Endometrium (tissue), 2 donors: Measurements from ENCODE around the gene CTSZ.
"Not testable (repeated sequence)": the region's sequence is repeated elsewhere in the genome, so short reads cannot be mapped to it uniquely, and the experiment has no call there.

Experiments
- FAIRE-seq: peaks from 2 replicates; lab custom pipeline; 2012; peaks lifted over from hg19 to GRCh38; lab: Jason Lieb, UNC
- donor health status: control.
- donor health status: control.

The CTSZ gene

DNA sequence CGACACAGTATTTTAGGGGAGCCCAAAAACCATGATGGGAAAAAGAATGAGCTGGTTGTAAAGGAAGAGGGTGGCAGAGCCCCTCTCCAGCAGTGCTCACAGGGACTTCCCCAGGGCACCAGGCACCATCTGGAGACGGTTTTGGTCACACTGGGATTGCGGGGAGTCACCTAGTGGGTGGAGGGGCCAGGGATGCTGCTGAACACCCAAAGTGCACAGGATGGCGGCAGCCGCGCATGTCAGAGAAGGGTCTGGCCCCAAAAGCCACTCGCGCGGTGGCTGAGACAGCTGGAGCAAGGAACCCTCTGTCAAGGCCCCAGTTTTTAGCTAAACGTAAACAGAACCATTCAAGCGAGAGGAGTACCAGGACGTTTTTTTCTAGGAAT, 10.8 kb downstream of the CTSZ start:
- FAIRE-seq: no peak

DNA sequence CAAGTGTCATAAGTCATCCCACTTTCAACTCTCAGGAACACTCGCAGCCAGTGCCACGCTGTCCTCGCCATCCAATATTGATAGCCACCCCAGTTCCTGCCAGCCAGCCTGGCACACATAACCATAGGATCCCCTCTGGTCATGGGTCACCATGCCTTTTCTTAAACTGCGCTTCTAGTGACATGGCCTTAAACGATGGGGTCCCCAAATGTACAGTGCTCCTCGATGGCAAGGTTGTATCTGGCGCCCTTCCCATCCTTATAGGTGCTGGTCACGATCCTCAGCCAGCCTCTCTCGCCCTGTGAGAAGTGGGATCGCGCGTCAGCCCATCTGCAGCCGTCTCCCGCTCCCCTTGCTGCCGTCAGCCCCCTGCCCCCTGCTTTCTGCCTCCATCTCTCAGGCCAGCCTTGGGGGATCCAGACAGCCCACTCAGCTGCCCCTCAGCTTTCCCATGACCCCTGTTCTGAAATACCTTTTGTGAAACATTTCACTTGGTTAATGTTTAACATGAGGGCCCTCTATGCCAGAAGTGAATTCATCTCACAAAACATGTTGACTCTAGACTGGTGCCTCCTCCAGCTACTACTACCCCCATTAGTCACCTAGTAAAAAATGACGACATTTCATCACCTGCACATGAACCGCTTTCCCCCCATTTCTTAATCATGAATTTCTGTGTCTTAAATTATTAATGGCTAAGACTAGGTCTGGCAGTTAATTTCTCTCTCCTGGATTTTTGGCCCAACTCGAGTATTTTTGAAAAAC, 11.4 kb downstream of the CTSZ start:
- no peak for FAIRE-seq

DNA sequence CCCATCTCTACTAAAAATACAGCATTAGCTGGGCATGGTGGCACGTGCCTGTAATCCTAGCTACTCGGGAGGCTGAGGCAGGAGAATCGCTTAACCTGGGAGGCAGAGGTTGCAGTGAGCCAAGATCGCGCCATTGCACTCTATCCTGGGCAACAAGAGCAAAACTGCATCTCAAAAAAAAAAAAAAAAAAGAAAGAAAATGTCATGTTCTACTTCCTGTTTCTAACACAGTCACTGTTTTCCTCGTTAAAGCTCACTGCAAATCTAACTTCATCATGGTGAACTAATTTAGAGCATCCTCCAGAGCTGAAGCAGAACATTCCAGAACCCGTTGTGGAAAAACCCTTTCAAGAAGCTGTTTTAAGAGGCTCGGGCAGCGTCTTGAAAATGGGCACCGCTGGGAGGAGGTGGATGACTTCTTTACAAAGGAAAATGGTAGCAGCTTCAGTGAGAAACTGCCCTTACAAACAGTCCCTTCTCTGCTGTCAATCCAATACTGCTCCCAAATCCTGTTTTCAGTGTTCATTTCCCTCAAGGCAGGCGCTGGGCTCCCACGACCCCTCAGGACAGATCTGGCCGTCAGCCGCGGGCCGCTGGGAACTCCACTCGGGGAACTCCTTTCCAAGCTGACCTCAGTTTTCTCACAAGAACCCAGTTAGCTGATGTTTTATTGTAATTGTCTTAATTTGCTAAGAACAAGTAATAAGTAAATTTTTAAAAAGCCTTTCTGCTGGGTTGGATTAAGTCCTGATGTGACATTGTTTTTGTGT, 12.5 kb downstream of the CTSZ start:
- FAIRE-seq: no peak

GRCh38 chr20:58993332-58994248, 13.5 kb downstream of the CTSZ start:
- no peak for FAIRE-seq

- FAIRE-seq: no peak
Measured at GRCh38 chr20:58992911-58993310, 14.1 kb downstream of the CTSZ start.

DNA sequence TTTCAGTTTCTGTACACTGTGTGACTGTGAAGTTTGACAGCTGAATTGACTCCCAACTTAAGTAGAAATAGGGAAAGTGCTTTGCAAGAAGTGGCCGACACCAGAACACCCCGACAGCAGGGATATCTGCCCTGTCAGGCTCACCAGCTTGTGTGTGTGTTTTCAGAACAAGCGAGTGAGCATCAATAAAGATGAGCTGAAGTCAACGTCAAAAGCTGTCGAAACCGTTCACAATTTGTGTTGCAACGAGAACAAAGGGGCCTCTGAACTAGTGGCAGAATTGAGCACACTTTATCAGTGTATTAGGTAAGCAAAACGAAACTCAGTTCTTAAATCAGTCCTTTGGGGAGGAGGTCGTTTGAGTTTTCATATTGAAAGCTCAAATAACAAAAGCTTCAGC, 15.3 kb downstream of the CTSZ start:
- FAIRE-seq: no peak

DNA sequence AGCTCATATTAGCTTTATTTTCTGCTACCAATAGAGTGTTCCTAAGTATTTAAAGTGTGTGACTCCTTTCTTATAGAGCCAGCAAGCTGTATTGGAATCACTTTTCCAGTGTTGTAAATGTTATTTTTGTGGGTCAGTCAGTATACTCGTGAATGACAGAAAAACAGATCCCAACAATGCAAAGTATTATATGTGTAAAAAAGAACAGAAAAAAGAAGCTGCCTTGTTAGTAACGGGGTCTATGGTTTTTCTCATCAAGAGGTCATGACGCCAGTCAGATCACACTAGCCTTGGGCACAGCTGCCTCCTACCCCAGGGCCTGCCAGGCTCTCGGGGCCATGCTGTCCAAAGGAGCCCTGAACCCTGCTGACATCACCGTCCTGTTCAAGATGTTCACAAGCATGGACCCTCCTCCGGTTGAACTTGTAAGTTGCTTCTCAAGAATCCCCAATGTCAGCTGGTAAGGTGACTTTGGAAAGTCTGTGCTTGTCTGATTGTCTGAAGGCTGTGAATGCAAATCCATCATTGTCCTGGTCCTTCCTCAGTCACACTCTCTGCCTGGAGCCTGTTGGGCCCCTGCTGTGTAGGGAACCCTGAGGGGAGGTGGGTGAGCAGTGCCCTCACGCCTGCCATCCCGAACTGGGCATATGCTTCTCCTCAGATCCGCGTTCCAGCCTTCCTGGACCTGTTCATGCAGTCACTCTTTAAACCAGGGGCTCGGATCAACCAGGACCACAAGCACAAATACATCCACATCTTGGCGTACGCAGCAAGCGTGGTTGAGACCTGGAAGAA, 16.2 kb downstream of the CTSZ start:
- FAIRE-seq: no peak

DNA sequence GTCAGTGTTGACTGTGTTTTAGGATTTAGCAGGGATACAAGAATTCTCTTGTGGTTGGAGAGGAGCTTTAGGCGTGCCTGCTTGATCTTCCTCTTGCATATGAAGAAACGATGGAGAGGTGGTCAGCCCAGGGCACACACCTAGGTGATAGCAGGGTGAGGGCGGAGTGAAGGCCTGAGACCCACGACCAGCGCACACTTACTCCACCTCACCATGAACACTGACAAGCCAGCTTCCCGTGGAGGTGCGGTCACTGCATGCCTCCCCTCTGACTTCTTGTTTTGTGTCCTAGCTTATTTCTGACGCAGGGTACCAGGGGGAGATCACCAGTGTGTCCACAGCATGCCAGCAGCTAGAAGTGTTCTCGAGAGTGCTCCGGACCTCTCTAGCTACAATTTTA, 17.9 kb downstream of the CTSZ start:
- FAIRE-seq: no peak

GRCh38 chr20:58988565-58988882, 18.5 kb downstream of the CTSZ start:
- FAIRE-seq: no peak

DNA sequence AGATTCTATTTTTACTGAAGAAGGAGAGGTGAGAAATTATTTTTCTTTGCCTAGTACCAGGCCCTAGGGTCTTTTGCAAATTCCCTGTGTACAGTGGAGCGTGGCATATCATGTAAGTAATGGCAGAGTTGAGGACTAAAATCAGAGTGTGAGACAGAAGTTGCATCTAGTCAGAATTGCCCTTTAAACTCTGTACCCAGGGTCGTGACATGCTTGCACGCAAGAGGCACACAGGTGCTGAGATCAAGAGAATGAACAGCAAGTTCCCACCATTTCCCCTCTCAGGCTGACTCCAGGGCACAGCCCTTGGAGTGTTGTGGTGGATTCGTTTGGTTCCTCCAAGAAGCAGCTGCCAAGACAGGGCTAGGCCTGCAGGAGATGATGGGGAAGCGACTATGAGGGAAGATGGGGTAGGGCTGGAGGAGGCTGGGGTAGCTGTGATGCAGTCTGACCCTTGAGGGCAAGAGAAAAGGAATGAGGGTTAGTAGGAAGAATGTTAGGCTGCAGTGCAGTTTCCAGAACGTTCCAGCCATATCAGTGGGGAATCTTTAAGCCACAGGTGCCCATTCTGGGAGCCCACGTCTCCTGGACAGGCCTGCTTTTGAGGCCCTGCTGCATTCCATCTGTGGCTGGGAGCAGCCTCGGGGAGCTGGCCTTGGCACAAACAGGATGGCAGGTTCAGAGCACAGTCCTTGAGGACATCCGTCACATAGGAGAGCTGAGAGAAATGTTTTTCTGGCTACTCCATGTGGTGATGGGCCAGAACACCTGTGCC, 19.1 kb downstream of the CTSZ start:
- no peak for FAIRE-seq

DNA sequence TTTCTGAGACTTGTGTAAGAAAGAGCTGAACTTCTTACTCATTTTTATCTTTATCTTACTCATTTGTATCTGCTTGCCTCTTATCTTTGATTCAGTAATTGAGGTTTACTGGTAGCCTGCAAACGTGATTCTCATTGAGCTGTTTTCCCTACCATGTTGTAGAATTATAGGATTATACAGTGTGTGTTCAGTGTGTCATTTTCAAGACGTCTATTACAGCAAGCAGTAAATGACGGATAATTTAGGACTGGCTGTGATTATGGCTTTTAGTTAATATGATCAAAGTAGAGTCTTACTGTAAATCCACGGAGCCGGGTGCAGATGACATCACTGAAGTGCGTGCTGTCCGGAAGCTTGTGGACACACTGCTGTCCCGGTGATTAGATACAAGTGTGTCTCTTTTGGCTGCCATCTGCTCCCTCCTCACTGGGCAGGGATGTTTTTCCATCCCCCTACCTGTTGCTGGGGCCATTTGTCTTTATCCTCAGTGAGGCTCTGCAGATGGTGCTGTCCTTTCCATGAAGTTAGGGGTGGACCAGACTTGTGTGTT, 20.0 kb downstream of the CTSZ start:
- FAIRE-seq: no peak

- no peak for FAIRE-seq
Measured at GRCh38 chr20:58986286-58986967, 20.6 kb downstream of the CTSZ start.

DNA sequence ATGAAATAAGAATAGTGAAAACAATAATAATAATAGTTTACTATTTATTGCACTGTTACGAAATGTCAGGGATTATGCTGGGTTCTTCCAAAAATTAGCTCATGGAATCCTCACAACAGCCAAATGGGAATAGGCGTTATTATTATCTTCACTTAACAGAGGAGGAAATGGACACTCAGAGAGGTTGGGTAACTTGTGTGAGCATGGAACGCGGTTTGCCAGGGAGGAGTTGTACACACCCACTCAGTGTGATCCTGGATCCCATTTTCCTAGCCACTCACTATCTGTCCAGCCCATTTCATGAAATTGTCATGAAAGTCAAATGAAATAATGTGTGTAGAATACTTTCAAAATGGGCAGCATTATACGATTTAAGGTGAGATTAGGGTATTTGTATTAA, 21.4 kb downstream of the CTSZ start:
- FAIRE-seq: no peak

DNA sequence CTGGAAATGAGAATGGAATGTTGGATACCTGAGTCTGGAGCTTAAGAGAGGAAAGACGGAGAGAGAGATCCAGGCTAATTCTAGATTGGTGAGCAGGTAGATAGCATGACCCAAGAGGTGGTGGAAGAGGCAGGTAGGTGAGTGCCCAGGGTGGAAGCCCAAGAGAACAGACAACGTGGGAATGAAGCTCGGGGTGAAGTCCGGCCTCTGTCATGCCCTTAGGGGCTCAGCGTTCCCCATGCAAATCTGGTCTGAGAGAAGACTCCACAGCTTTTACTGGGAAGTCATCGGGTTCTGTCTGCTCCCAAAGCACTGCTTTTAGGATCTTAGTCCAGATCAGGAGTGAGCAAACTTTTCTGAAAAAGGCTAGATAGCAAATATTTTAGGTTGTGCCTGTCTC, 22.4 kb downstream of the CTSZ start:
- FAIRE-seq: no peak

- FAIRE-seq: not testable (repeated sequence)
Measured at GRCh38 chr20:58983115-58983468, 24.0 kb downstream of the CTSZ start.

DNA sequence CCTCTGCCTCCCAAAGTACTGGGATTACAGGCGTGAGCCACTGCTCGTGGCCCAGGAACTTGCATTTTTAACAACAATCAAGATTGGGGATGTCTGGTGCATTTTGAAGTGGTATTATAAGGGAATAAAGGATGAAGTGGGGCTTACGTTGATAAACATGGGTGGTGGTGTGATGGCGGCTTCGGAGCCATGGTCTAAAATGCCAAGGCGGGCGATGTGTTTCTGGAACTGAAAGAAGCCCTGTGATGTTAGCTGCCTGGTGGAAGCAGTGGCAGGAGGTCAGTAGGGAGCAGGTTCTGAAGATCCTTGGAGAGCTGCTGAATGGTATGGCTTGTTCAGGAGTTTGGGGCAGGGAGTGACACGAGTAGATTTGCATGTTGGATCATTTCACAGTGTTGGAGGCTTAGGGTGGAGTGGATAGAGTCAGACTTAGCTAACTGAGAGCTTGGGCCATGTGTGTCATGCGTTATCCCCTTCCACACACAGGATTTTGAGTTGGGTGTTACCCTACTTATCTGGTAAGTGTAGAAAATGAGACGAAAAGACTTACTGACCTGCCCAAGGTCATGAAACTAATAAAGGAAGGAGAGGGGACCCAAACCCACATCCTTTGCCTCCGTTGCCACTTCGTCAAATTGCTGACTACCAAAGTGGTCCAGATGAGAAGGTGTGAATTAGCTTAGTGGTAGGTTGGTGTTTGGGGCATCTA, 24.5 kb downstream of the CTSZ start:
- FAIRE-seq: no peak

DNA sequence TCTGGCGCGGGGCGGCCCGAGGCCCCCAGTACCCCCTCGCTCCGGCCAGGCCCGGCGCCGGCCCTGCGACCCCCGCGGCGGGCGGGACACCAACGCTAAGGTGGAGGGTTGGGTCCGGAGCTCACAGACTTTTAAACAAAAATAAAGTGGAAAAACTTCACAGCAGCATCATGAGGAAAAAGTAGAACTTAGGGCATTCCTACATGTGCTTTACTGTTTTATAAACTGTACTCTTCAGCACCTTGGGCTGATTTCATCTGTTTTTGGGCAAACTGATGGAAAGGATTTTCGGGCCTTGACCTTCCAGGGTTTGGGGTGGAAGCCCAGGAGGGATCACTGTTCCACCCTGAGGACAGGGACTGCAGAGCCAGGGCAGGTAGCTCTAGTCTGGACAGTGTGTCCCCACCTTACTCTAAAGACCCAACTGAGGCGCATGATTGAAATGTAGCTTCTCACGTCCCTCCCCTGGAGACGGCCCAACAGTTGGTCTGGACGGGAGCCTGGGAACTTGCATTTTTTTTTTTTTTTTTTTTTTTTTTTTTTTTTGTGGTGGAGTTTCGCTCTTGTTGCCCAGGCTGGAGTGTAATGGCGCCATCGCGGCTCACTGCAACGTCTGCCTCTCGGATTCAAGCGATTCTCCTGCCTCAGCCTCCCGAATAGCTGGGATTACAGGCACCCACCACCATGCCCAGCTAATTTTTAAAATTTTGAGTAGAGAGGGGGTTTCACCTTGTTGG, 25.3 kb downstream of the CTSZ start:
- FAIRE-seq: no peak

GRCh38 chr20:58980711-58981627, 26.1 kb downstream of the CTSZ start, which contains the start of gene NELFCD:
Gene NELFCD (plus strand): TSS chr20:58981256. CDS start chr20:58981310, 54 bp downstream.
- FAIRE-seq: no peak
